SK-N-SH (cell line): ENCODE data around the gene NTRK3. TPM values are rescaled to one million over a fixed set of nuclear protein-coding genes. Genes with fewer than 3 reads are reported as not detected.

Experiments
- CTCF ChIA-PET: fragments of 300-600, 350-600 bp; formaldehyde crosslinking; extraction: SDS; loops from one replicate; lab custom pipeline; 2021; lab: Yijun Ruan, JAX
- POLR2A ChIA-PET: fragments of 350-600 bp; sonication (Branson Sonifier 250); formaldehyde crosslinking; extraction: SDS; loops from one replicate; lab custom pipeline; 2020; ENCODE audit warnings: antibody characterized with exemption, inconsistent platforms; lab: Yijun Ruan, JAX
- DNase-seq: peaks from one replicate; pipeline ENCODE4 v3.0.0; 2012
- H2AFZ ChIP-seq: fragments of 200-600 bp; sonication (generic); 2 replicates; pipeline ENCODE4 v1.8.1; 2016; ENCODE audit warnings: antibody characterized with exemption, mild to moderate bottlenecking, low read depth
- H3F3A ChIP-seq: fragments of 200-600 bp; sonication (generic); replicated peaks from 2 replicates; pipeline ENCODE3; 2016; ENCODE audit warnings: antibody characterized with exemption, mild to moderate bottlenecking; ENCODE audit not compliant: insufficient read depth
- H3K27ac ChIP-seq, 2 experiments: fragments of 200-500 bp in 1 of 2; fragments of 200-600 bp in 1 of 2; sonication (Bioruptor generic) in 1 of 2; sonication (generic), shearing (Covaris generic) in 1 of 2; 2 replicates each; pipeline versions ENCODE4 v1.5.1 to v1.6.1; 2014 to 2016; ENCODE audit warnings: low read depth in 2 of 2, inconsistent platforms in 1 of 2, low read length in 1 of 2, mild to moderate bottlenecking in 1 of 2, mixed read lengths in 1 of 2
- H3K27me3 ChIP-seq: fragments of 200-600 bp; sonication (generic), shearing (Covaris generic); 2 replicates; pipeline ENCODE4 v1.6.1; 2016; ENCODE audit warnings: mixed run types; ENCODE audit not compliant: insufficient read depth
- H3K36me3 ChIP-seq, 2 experiments: fragments of 200-500 bp in 1 of 2; fragments of 200-600 bp in 1 of 2; sonication (Bioruptor generic) in 1 of 2; sonication (generic) in 1 of 2; replicated peaks in 1 of 2; 2 replicates each; pipeline versions ENCODE3 to v1.5.1; 2014 to 2016; ENCODE audit warnings: low read length in 1 of 2, mild to moderate bottlenecking in 1 of 2; ENCODE audit not compliant: insufficient read depth in 2 of 2, control insufficient read depth in 1 of 2
- H3K4me1 ChIP-seq, 2 experiments: fragments of 200-500 bp in 1 of 2; fragments of 200-600 bp in 1 of 2; sonication (Bioruptor generic) in 1 of 2; sonication (generic), shearing (Covaris generic) in 1 of 2; 2 replicates each; pipeline versions ENCODE4 v1.5.1 to v1.6.1; 2014 to 2016; ENCODE audit warnings: low read depth in 1 of 2, low read length in 1 of 2, mixed run types in 1 of 2; ENCODE audit not compliant: insufficient read depth in 2 of 2, control insufficient read depth in 1 of 2
- H3K4me2 ChIP-seq: fragments of 200-600 bp; sonication (generic), shearing (Covaris generic); 2 replicates; pipeline ENCODE4 v1.6.1; 2017; ENCODE audit warnings: mixed run types
- H3K4me3 ChIP-seq, 2 experiments: fragments of 200-500 bp in 1 of 2; fragments of 200-600 bp in 1 of 2; sonication (Bioruptor generic) in 1 of 2; sonication (generic), shearing (Covaris generic) in 1 of 2; 2 replicates each; pipeline versions ENCODE4 v1.5.1 to v1.8.1; 2014 to 2016; ENCODE audit warnings: low read depth in 2 of 2, inconsistent platforms in 1 of 2, low read length in 1 of 2, mild to moderate bottlenecking in 1 of 2, mixed read lengths in 1 of 2, moderate library complexity in 1 of 2
- H3K79me2 ChIP-seq: fragments of 200-600 bp; sonication (generic); 2 replicates; pipeline ENCODE4 v1.8.1; 2017; ENCODE audit warnings: mild to moderate bottlenecking; ENCODE audit not compliant: insufficient read depth
- H3K9ac ChIP-seq: fragments of 200-600 bp; sonication (generic); 2 replicates; pipeline ENCODE4 v1.6.1; 2017; ENCODE audit warnings: mixed run types
- H3K9me2 ChIP-seq: fragments of 200-600 bp; sonication (generic); 2 replicates; pipeline ENCODE4 v1.6.1; 2017; ENCODE audit warnings: mixed run types
- H3K9me3 ChIP-seq: fragments of 200-600 bp; sonication (generic); 2 replicates; pipeline ENCODE4 v1.6.1; 2017; ENCODE audit warnings: mixed run types, mild to moderate bottlenecking, moderate library complexity
- H4K20me1 ChIP-seq: fragments of 200-600 bp; sonication (generic); 2 replicates; pipeline ENCODE4 v1.6.1; 2017; ENCODE audit warnings: mild to moderate bottlenecking, mixed run types; ENCODE audit not compliant: insufficient read depth
- CTCF ChIP-seq: fragments of 200-600 bp; sonication (generic); IDR thresholded peaks from 2 replicates; pipeline ENCODE4 v1.6.1; 2017; ENCODE audit warnings: antibody characterized with exemption, mild to moderate bottlenecking, moderate library complexity
- EP300 ChIP-seq, 2 experiments: IDR thresholded peaks; 2 replicates each; pipeline versions ENCODE4 v1.4.0 to v1.6.1; 2012; ENCODE audit warnings: borderline replicate concordance in 1 of 2, low read depth in 1 of 2, low read length in 1 of 2
- EZH2phosphoT487 ChIP-seq: fragments of 200-600 bp; sonication (generic); IDR thresholded peaks from 2 replicates; pipeline ENCODE4 v1.6.1; 2017; ENCODE audit warnings: low read depth, mixed run types, mild to moderate bottlenecking, antibody characterized with exemption, moderate library complexity, borderline replicate concordance
- REST ChIP-seq: IDR thresholded peaks from 2 replicates; pipeline ENCODE4 v1.6.1; 2012; ENCODE audit warnings: mild to moderate bottlenecking, low read depth, low read length, moderate library complexity
- TAF1 ChIP-seq: IDR thresholded peaks from 2 replicates; pipeline ENCODE4 v1.6.1; 2012; ENCODE audit warnings: low read depth, mild to moderate bottlenecking, low read length, moderate library complexity, borderline replicate concordance
- WGBS: methylation state at CpG from one replicate; pipeline ENCODE4 v1.1.6; 2017; ENCODE audit warnings: low lambda C conversion rate; 5-methylcytosine and 5-hydroxymethylcytosine counted together
- polyA plus RNA-seq, 3 experiments: library from polyadenylated mRNA; depleted of rRNA; stranded (reverse); fragments of >200 nt; gene quantifications; 2 replicates each; pipeline ENCODE4 v1.2.3, GENCODE V29; 2012

The NTRK3 gene
- polyA plus RNA-seq, 1 of the 3 experiments (the other 2 are of a cell fraction) = 2.6 TPM

DNA sequence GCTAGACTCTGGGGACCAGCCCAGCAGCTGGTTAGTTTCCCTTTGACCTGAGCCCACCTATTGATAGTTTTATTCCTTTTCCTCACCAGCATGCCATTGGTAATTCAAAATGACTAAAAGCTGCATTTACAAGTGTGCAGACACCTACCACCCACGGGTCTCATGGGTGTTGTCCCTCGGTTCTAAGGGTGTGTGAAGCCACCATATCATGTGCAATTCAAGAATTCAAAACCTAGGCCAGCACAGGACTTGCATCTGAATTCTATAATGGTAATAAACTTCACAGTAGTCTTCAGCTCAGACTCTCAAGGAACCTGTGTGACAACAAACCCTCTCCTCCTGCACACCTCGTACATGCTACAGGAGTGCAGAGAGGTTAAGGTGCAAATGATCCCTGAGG lies 55.3 kb downstream of the NTRK3 start:
- POLR2A ChIA-PET = no interaction called here
- H2AFZ ChIP-seq = no peak overlapping the region
- 4% methylated on average over 3 of the region's 3 CpGs for WGBS

More for the DNA sequence above, 55.3 kb downstream of the NTRK3 start:
- Histone ChIP-seq H3K27me3 (no peaks in the 10 kb centered on the region), H4K20me1 (no peaks in the 10 kb centered on the region), H3K4me1 (no peaks in the 10 kb centered on the region; a peak in 1 of 4 replicates), H3K9me3 (no peaks in the 10 kb centered on the region), H3K4me2 (no peak overlapping the region), H3K9ac (no peak overlapping the region), H3K36me3 (no peaks in the 10 kb centered on the region), H3K9me2 (no peaks in the 10 kb centered on the region), H3F3A (no peaks in the 10 kb centered on the region), H3K4me3 (no peak overlapping the region)
- TF ChIP-seq REST = no peak
- no peak for TF ChIP-seq TAF1
- TF ChIP-seq EP300 (IDR thresholded peaks at IDR 0.05; ENCODE audit: borderline replicate concordance in 1 of 2, low read depth in 1 of 2, low read length in 1 of 2) = no peak
- no peak for TF ChIP-seq CTCF
- no peak for TF ChIP-seq EZH2phosphoT487
- TF ChIP-seq, all 33 proteins: peak for 0
- Histone ChIP-seq H3K27ac (no peak overlapping the region), H3K79me2 (no peaks in the 10 kb centered on the region)
- CTCF ChIA-PET = no interaction called here
- DNase-seq = no peak
